Duodenal mucosa (tissue), 2 donors: Measurements from ENCODE around the gene CXCR5.

Experiments
- H3K27ac ChIP-seq: one replicate; pipeline ENCODE4 v1.7.0; 2013; ENCODE audit warnings: low read depth, low read length
- H3K27me3 ChIP-seq, 2 donors: one replicate each; pipeline ENCODE4 v1.7.0; 2013; ENCODE audit warnings: low read length in 2 of 2, control low read depth in 1 of 2; ENCODE audit not compliant: insufficient read depth in 2 of 2, control insufficient read depth in 1 of 2
- H3K36me3 ChIP-seq, 2 donors: one replicate each; pipeline ENCODE4 v1.7.0; 2013; ENCODE audit warnings: low read length in 2 of 2, control low read depth in 1 of 2; ENCODE audit not compliant: insufficient read depth in 2 of 2, control insufficient read depth in 1 of 2
- H3K4me1 ChIP-seq, 2 donors: one replicate each; pipeline ENCODE4 v1.7.0; 2013; ENCODE audit warnings: low read length in 2 of 2, control low read depth in 1 of 2; ENCODE audit not compliant: insufficient read depth in 2 of 2, control insufficient read depth in 1 of 2
- H3K4me3 ChIP-seq, 2 donors: one replicate each; pipeline ENCODE4 v1.7.0; 2013; ENCODE audit warnings: low read length in 2 of 2, low read depth in 1 of 2
- H3K9ac ChIP-seq, 2 donors: one replicate each; pipeline ENCODE4 v1.7.0; 2013; ENCODE audit warnings: low read length in 2 of 2, low read depth in 1 of 2
- H3K9me3 ChIP-seq, 2 donors: one replicate each; pipeline ENCODE4 v1.7.0; 2013; ENCODE audit warnings: low read length in 2 of 2, control low read depth in 1 of 2; ENCODE audit not compliant: control insufficient read depth in 1 of 2

CXCR5 gene

GRCh38 chr11:118846181-118846935 is 37.3 kb upstream of the CXCR5 start:
- H3K9me3 ChIP-seq, result no peaks in the 10 kb centered on the region
- H3K36me3 ChIP-seq, result no peaks in the 10 kb centered on the region
- H3K27ac ChIP-seq, result no peak overlapping the region
- H3K4me1 ChIP-seq, result peaks cover 0 to 5% of the 10 kb centered on the region in 2 donors
- H3K27me3 ChIP-seq, result no peaks in the 10 kb centered on the region
- no peak overlapping the region for H3K9ac ChIP-seq
- no peak overlapping the region for H3K4me3 ChIP-seq

DNA sequence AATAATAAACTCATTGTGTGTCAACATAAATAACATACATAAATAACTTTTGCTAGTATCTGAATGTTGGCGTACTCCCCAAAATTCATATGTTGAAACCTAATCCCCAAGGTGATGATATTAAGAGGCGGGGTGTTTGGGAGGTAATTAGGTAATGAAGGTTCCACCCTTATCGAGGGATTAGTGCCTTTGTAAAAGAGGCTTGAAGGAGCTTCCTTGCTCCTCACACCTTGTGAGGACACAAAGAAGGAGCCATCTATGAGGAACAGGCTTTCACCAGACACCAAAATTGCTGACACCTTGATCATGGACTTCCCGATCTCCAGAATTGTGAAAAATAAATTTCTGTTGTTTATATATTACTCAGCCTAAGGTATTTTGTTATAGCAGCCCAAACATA is 33.9 kb upstream of the CXCR5 start:
- Histone ChIP-seq H3K4me3 (no peak overlapping the region), H3K9me3 (no peaks in the 10 kb centered on the region), H3K4me1 (peaks cover 0 to 4% of the 10 kb centered on the region in 2 donors), H3K9ac (no peak overlapping the region), H3K36me3 (no peaks in the 10 kb centered on the region), H3K27ac (no peak overlapping the region), H3K27me3 (no peaks in the 10 kb centered on the region)

DNA sequence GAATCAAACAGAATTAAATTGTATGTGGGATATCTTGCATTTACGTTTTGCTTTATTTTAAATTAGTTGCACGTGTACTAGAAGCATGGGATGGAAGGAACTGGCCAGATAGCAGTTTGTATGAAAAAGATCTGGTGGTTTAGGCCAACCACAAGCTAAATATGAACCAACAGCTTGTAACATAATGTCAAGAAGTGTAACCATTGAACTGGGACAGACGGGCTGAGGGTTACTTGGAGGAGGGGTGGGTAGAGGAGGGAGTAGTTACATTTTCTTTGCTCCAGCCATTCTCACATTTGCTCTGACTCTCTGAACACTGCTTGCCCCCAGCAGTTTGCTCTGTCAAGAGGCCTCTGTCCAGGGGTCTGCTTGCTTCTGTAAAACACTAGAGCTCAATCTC is 31.7 kb upstream of the CXCR5 start:
- Histone ChIP-seq H3K27ac (no peak overlapping the region), H3K4me1 (peaks cover 0 to 4% of the 10 kb centered on the region in 2 donors), H3K4me3 (no peak overlapping the region), H3K9me3 (no peaks in the 10 kb centered on the region), H3K9ac (no peak overlapping the region), H3K36me3 (no peaks in the 10 kb centered on the region), H3K27me3 (no peaks in the 10 kb centered on the region)

GRCh38 chr11:118853678-118854077 is 30.0 kb upstream of the CXCR5 start:
- Histone ChIP-seq H3K4me1 (peaks cover 0 to 4% of the 10 kb centered on the region in 2 donors), H3K36me3 (no peaks in the 10 kb centered on the region), H3K9ac (no peak overlapping the region), H3K9me3 (no peaks in the 10 kb centered on the region), H3K27ac (no peak overlapping the region), H3K4me3 (no peak overlapping the region), H3K27me3 (no peaks in the 10 kb centered on the region)

- Histone ChIP-seq H3K9me3 (no peaks in the 10 kb centered on the region), H3K9ac (no peak overlapping the region), H3K27ac (no peak overlapping the region), H3K4me1 (peaks cover 0 to 4% of the 10 kb centered on the region in 2 donors), H3K4me3 (no peak overlapping the region), H3K36me3 (no peaks in the 10 kb centered on the region), H3K27me3 (no peaks in the 10 kb centered on the region)
These were observed 27.4 kb upstream of the CXCR5 start for GRCh38 chr11:118856314-118856713.

DNA sequence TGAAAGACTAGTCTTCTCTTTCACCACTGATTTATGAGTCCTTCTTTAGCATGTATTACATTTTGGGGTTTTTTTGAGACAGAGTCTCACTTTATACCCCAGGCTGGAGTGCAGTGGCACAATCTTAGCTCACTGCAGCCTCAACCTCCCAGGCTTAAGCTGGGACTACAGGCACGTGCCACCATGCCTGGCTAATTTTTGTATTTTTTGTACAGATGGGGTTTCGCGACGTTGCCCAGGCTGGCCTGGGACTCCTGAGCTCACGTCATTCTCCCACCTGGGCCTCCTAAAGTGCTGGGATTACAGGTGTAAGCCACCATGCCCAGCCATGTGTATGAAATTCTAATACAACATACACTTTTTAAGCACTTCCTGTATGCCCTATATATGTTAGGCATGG is 26.3 kb upstream of the CXCR5 start:
- H3K36me3 ChIP-seq, result no peaks in the 10 kb centered on the region
- H3K4me3 ChIP-seq, result no peak overlapping the region
- H3K9me3 ChIP-seq, result no peaks in the 10 kb centered on the region
- H3K4me1 ChIP-seq, result peaks cover 0 to 4% of the 10 kb centered on the region in 2 donors
- no peaks in the 10 kb centered on the region for H3K27me3 ChIP-seq
- no peak overlapping the region for H3K9ac ChIP-seq
- no peak overlapping the region for H3K27ac ChIP-seq

- H3K4me1 ChIP-seq, result no peaks in the 10 kb centered on the region
- H3K9me3 ChIP-seq, result no peaks in the 10 kb centered on the region
- H3K36me3 ChIP-seq, result no peaks in the 10 kb centered on the region
- H3K9ac ChIP-seq, result no peak overlapping the region
- H3K4me3 ChIP-seq, result no peak overlapping the region
- no peak overlapping the region for H3K27ac ChIP-seq
- no peaks in the 10 kb centered on the region for H3K27me3 ChIP-seq
These were observed 23.7 kb upstream of the CXCR5 start for GRCh38 chr11:118859973-118860372.

GRCh38 chr11:118868659-118869058 is 15.0 kb upstream of the CXCR5 start:
- H3K36me3 ChIP-seq, result no peaks in the 10 kb centered on the region
- no peak overlapping the region for H3K9ac ChIP-seq
- no peaks in the 10 kb centered on the region for H3K9me3 ChIP-seq
- H3K4me3 ChIP-seq, result no peak overlapping the region
- no peaks in the 10 kb centered on the region for H3K27me3 ChIP-seq
- H3K27ac ChIP-seq, result no peak overlapping the region
- H3K4me1 ChIP-seq, result peaks cover 10 to 11% of the 10 kb centered on the region in 2 donors

DNA sequence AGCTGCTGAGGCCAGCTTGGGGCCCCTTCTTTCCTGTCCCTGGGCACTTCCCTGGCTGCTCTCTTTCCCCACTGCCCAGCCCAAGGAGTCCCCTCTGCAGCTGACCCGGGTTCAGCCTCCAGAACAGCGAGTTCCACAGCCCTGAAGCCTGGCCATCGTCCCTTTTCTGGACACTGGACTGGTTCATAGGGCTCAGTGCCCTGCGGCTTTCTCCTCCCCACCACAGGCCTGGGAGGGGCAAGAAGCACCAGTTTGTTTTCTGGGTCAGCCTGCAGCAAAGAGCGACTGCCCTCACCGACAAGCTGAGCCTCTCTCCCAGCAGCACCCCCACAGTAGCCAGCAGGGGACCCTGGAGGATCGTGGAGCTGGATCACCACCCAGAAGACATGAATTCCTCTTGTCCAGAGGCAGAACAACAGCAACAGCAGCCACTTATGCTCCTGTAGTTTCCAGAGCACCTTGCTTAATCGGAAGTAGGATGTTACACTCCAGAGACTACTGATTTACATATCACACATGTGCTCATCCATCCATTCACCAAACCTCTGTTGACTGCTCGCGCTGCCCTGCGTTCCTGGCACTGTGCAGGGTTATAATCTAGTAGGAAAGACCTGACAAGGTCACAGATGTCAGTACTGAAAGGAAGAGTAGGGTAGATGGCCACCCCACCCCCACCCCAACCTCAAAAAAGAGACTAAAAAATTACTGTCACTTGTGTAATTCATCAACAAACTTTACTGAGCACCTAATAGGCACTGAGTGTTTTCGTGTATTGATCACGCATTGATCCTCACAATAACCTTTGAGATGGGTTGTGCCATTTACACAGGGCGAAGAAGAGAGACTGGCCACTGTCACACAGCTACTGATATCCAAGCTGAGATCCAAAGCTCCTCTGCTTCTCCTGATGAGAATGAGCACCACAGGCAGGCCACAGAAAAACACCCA is 13.0 kb upstream of the CXCR5 start:
- no peaks in the 10 kb centered on the region for H3K27me3 ChIP-seq
- H3K9me3 ChIP-seq, result no peaks in the 10 kb centered on the region
- H3K4me1 ChIP-seq, result peaks cover 10 to 11% of the 10 kb centered on the region in 2 donors
- peak overlapping the region; percentile 68 for H3K27ac ChIP-seq
- H3K4me3 ChIP-seq, result peak overlapping the region; percentile 43 to 44
- no peaks in the 10 kb centered on the region for H3K36me3 ChIP-seq
- H3K9ac ChIP-seq, result peak overlapping the region; percentile 25 to 48

DNA sequence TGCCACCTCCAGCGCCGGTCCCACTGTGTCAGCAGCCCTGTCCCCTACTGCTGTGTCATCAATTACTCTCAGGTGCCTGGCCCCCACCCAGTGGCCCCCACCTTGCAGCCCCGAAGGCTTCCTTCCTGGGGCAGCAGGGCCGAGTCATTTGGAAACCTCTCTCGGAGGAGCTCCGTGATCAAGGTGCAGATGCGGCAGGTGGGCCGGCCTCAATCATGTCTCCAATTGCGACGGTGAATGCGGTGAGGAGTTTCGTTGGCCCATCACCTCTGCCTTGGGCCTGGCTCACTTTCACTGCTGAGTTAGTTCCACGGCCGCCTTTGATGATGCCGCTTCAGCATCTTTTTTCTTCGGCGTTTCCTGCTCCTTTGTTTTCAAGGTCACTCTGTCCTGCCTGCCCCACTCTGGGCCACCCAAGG is 11.3 kb upstream of the CXCR5 start:
- peaks cover 14 to 24% of the 10 kb centered on the region in 2 donors for H3K4me1 ChIP-seq
- H3K9ac ChIP-seq, result no peak overlapping the region
- H3K27ac ChIP-seq, result no peak overlapping the region
- no peaks in the 10 kb centered on the region for H3K36me3 ChIP-seq
- H3K9me3 ChIP-seq, result no peaks in the 10 kb centered on the region
- no peaks in the 10 kb centered on the region for H3K27me3 ChIP-seq
- no peak overlapping the region for H3K4me3 ChIP-seq
